COLO668 (cell line): ENCODE data around the gene TMEM171.

Source experiments
- DNase-seq: peaks from one replicate; lab custom pipeline; 2025; ENCODE audit not compliant: unreplicated experiment; lab: John Stamatoyannopoulos, UW

TMEM171 gene

GRCh38 chr5:73151766-73152410 lies 31.5 kb downstream of the TMEM171 start:
- DNase-seq, result no peak

- DNase-seq, result no peak
These were observed 32.3 kb downstream of the TMEM171 start for GRCh38 chr5:73152411-73153388.

- DNase-seq, result no peak
These were observed 33.1 kb downstream of the TMEM171 start for GRCh38 chr5:73153513-73153912.

GRCh38 chr5:73154208-73155006 lies 34.0 kb downstream of the TMEM171 start:
- DNase-seq, result no peak

GRCh38 chr5:73155271-73156222 lies 35.2 kb downstream of the TMEM171 start:
- no peak for DNase-seq

GRCh38 chr5:73157414-73158303 lies 37.3 kb downstream of the TMEM171 start:
- no peak for DNase-seq

GRCh38 chr5:73158313-73158712 lies 37.9 kb downstream of the TMEM171 start:
- peak; percentile 15 for DNase-seq

GRCh38 chr5:73160239-73160671 lies 39.9 kb downstream of the TMEM171 start:
- DNase-seq, result no peak

GRCh38 chr5:73170522-73170921 lies 50.1 kb downstream of the TMEM171 start:
- DNase-seq, result no peak

- DNase-seq, result no peak
These were observed 51.1 kb downstream of the TMEM171 start for GRCh38 chr5:73171495-73171894.

GRCh38 chr5:73172951-73173350 lies 52.6 kb downstream of the TMEM171 start, which contains the start of gene TMEM174:
Gene TMEM174, plus strand, starts transcription at chr5:73173193. Its CDS starts 51 bp downstream, at chr5:73173244.
- DNase-seq, result no peak

GRCh38 chr5:73174100-73174815 lies 53.9 kb downstream of the TMEM171 start:
- no peak for DNase-seq

- no peak for DNase-seq
These were observed 55.9 kb downstream of the TMEM171 start for GRCh38 chr5:73176250-73176649.

GRCh38 chr5:73178265-73178664 lies 57.9 kb downstream of the TMEM171 start:
- no peak for DNase-seq

- DNase-seq, result no peak
These were observed 59.4 kb downstream of the TMEM171 start for GRCh38 chr5:73179730-73180129.

- DNase-seq, result no peak
These were observed 60.2 kb downstream of the TMEM171 start for GRCh38 chr5:73180566-73180965.
